SW480 (cell line): ENCODE measurements around the gene TMOD4.
"Not testable (repeated sequence)": the region's sequence is repeated elsewhere in the genome, so short reads cannot be mapped to it uniquely, and the experiment has no call there.

Source experiments
- DNase-seq: peaks from one replicate; pipeline ENCODE4 v3.0.0-alpha.2; 2016; ENCODE audit warnings: low spot score

The TMOD4 gene

DNA sequence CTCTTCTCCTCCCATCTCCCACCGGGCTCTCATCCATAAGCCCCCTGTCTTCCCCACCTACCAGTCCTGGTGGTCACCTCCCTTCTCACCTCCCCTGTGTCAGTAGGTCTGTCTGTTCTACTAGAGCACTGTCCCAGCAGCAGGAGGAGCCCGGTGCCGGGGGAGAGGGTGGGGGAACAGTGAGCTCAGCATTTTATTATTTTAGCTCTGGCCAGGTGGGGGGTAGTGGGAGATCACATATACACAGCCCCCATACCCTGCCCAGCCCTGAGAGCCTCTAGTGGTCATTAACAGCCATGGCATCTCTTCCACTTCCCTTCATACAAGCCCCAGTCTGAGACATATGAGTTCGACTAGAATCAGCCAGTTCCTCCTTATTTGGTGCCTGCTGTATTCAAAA is at the start of gene TMOD4:
Gene TMOD4 (minus strand): TSS at position 119 of the 400 bp plus-strand sequence. CDS start 1,106 bp downstream, outside the sequence.
- DNase-seq, result no peak

DNA sequence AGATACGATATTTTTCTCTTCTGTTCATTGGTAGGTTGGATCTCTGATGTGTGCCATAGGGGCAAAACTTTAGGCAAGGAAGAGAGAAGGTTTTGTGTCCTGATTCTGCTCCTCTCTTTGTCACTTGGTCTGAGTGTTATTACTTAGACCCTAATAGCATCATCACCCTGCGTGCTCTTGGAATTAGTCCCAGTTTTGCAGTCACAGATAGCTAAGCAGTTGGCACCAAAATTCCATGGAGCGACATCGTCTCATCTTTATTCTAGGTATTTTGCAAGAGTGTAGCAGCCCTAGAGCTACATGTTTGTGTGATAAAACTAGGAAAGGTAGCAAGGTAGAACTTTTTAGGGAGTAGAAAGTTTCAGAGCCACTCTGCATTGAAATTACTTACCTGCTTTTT is 46.3 kb upstream of the TMOD4 start:
- DNase-seq, result no peak

DNA sequence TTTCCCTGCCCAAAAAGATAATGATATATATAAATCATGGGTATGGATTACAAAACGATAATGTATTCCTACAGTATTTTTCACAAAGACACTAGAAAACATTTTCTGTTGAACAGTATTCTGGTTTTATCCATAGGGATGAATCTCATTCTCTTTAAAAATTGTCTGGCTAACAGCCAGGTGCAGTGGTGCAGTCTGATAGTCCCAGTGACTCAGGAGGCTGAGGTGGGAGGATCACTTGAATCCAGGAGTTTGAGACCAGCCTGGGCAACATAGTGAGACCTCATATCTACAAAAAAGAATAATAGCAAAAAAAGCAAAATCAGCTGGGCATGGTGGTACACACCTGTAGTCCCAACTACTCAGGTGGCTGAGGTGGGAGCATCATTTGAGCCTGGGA is 45.8 kb upstream of the TMOD4 start:
- DNase-seq, result no peak

DNA sequence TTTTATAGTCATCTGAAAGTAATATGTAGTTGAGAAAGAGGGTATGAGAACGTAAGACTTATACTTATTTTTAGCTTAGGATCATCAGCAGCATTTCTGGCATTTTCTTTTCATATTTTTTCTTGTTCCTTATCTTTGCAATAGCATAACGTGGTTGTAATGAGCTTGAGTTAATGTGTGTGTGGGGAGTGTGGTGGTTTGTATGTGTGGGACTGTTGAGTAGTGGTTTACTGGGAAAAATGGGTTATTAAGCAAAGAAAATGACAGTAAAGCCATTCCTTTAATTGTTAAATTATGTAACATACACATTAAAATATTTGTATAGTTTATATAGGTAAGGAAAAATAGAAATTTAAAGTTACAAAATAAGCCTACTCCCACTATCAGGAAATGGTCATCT is 37.8 kb upstream of the TMOD4 start:
- DNase-seq, result no peak

DNA sequence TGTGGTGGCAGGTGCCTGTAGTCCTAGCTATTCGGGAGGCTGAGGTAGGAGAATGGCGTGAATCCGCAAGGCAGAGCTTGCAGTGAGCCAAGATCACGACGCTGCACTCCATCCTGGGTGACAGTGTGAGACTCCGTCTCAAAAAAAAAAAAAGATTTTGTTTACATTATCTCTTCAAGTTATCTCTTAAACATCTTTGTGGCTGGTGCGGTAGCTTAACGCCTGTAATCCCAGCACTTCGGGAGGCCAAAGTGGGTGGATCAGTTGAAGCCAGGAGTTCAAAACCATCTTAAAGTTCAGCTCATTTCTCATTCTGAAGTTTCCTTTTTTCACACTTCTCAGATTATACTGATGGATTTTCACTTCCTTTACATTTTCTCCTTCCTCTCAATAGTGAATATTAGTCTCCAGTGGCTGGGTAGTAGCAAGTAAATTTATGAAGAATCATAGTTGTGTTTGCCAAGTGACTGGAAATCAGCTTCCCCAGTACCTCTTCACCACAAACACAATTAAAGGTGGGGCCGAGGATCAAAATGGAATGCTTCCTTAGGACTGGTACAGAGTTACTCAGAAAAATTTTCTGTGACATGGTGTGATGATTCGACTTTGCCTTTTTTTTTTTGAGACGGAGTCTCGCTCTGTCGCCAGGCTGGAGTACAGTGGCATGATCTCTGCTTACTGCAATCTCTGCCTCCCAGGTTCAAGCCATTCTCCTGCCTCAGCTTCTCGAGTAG is 36.4 kb upstream of the TMOD4 start:
- DNase-seq, result no peak

DNA sequence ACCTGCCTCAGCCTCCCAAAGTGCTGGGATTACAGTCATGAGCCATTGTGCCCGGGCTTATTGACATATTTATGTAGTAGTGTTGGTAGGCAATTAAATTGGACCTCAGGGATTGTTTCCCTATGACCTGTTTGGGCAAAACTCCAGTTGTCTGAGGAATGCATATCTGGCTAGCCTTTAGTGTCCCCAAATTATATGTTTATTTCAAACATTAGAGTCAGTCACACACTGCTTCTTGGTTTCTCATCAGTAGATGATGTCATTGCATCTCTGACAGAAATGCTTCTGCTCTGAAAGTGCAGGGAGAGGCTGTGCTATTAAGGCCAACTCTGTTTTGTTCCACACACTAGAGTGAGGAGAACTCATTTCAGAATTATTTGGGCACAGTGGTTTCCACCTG is 35.0 kb upstream of the TMOD4 start:
- no peak for DNase-seq

DNA sequence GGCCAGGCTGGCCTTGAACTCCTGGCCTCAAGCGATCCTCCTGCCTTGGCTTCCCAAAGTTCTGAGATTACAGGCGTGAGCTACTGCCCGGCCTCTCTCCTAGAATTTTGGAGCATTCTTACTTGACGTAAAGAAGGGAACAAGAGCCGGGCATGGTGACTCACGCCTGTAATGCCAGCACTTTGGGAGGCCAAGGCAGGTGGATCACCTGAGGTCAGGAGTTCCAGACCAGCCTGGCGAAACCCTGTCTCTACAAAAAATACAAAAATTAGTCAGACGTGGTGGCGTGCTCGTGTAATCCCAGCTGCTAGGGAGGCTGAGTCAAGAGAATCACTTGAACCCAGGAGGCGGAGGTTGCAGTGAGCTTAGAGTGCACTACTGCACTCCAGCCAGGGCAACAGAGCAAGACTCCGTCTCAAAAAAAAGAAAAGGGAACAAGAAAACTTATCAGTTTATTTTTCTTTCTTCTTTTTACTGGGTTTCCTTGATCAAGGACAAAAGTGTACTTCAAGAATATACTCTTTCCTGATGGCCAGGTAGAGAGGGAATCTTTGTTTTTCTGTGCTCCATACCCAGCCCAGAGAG is 29.7 kb upstream of the TMOD4 start:
- not testable (repeated sequence) for DNase-seq

DNA sequence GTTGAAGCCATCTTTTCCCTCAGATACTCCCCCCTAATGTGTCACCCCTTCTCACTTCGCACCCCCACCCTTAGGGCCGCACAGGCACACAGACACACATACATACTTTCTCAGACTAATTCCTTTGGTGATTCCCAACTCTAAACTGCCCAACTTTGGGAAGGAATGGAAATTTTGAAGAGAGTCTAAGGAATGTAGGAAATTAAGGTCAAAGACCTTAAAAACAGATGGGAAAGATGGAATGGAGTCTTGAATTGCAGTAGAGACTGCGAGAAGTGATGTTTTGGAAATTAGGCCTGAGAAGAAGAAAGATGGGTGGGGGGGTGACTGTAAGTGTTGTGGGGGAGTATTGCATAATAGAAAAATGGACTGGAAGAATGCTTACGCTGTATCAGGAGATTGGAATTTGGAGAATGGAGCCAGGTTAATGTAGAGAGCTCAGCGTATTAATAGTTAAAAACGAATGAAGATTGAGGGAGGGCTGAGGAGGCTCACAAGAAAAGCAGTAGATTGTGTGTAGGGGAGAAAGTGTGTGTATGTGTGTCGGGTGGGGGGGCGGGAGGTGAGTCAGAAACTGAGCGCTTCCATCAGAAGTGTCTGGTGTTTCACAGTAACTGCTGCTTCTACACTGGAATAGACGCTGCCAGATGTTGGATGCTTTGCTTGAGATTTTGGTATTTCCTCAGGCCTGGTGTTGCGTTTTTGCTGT is 24.2 kb upstream of the TMOD4 start:
- DNase-seq, result peak; percentile 53

DNA sequence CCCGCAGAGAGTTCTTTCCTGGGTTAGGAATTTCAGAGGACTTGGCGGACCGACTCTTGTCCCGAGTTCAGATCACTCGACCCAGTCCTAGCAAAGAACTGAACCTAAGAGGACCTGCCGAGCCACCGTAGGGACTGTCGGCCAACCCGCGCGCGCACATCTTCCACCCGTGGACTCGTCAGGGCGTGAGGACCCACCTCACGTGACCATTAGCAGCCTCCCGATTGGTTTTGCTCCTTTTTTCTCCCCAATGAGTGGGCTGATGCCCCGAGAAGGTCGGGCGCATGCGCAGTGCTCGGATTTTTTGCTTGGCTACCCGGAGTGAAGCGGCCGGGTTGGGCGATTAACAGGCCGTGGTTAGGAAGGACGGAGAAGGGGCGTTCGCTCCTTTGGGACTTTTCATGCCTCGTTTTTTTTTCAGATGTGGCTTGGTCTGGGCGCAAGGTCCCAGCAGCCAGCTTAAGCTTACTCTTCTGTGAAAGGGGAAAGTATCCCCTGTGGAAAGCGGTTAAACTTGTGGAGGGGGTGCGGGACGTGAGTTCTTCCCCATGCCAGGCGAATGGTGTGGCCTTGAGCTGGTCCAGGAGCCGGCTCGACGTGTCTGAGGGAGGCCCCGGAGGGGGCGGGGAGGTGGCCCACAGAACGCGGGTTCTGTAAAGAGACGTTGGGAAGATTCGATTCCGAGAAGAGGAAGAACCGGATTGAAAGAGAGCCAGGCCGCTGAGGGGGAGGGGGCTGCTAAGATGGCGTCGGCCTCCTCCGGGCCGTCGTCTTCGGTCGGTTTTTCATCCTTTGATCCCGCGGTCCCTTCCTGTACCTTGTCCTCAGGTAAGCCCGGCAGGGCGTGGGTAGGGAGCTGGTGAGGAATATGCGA is 22.7 kb upstream of the TMOD4 start, which contains the start of gene PIP5K1A:
Gene PIP5K1A (plus strand): TSS at position 299 of the 874 bp plus-strand sequence. CDS start 445 bp downstream, at position 744.
- peak; percentile 97 for DNase-seq

DNA sequence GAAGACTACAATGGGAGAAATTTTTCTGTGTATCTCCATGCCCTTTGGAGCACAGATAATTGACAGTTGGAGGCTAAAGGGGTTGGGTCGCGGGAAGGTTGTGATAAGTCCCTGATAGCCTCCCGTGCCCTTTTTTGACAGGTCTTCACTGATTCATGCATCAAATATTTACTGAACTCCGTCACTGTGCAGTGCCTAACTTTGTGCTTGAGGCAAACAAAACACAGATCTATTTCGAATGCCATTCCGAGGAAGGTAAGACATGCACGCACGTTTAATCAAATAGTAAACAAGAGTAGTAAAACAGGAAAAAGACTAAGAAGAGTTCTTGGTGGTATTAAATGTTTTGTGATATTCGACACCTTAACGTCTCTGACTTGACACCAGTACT is 22.1 kb upstream of the TMOD4 start:
- DNase-seq, result peak; percentile 52

DNA sequence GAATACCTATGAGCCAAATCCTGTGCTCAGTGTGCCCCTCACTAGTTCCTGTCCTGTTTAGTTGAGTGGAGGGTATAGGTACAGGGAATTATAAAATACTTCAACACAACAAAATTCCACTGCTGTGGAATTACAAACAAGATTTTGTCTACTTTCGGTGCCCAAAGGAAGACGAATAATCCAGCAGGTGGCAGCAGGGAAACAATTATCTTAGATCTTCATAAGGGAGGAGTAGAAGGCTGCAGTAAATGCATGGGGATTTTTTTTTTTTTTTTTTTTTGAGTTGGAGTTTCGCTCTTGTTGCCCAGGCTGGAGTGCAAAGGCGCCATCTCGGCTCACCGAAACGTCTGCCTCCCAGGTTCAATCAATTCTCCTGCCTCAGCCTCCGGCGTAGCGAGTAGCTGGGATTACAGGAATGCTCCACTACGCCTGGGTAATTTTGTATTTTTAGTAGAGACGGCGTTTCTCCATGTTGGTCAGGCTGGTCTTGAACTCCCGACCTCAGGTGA is 20.6 kb upstream of the TMOD4 start:
- DNase-seq, result peak; percentile 93

DNA sequence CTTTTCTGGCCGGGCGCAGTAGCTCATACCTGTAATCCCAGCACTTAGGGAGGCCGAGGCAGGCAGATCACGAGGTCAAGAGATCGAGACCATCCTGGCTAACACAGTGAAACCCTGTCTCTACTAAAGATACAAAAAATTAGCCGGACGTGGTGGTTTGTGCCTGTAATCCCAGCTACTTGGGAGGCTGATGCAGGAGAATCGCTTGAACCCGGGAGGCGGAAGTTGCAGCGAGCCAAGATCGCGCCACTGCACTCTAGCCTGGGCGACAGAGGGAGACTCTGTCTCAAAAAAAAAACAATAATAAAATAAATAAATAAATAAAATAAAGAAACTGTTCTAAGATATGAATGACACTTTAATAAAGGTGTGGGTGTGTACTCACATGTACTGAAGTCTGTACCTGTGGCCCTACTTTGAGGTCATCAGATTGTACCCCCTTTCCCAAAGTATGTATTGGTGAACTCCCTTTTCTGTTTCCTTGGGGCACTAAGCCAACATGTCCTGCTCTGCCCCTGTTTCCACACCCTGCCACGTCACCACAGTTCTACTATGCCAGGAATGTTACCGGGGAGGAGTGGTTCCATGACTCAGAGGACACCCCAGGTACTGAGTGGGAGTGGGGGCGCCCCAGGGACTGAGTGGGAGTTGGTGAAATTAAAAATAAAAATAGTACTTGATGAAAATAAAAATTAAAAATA is 19.3 kb upstream of the TMOD4 start:
- peak; percentile 93 for DNase-seq

DNA sequence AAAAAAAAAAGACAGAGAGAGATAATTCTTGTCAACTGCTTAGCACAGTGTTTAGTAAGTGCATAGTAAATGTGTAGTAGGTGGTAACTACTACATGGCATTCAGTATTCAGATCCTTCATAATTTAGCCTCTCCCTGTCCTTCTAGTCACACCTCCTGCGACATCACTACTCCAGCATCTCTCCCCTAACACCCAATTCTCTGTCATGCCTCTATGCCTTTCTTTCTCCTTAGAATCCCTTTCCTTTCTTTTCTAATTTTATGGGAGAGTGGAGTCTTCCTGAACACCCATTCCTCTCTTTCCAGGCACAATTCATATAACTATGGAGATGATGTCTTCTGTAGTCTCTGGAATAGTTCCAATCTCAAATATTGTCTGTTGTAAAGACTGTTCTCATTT is 18.1 kb upstream of the TMOD4 start:
- DNase-seq, result no peak

DNA sequence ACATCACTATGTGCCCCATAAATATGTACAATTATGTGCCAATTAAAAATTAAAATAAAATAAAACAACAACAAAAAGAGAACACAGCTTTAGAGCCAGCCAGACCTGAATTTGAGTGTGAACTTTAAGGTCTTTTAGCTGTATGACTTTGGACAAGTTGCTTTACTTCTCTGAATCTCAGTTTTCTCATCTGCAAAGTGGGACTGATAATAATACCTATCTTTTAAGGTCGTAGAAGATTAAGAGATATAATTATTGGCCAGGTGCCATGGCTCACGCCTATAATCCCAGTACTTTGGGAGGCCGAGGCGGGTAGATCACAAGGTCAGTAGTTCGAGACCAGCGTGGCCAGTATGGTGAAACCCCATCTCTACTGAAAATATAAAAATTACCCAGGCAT is 17.5 kb upstream of the TMOD4 start:
- DNase-seq, result no peak

DNA sequence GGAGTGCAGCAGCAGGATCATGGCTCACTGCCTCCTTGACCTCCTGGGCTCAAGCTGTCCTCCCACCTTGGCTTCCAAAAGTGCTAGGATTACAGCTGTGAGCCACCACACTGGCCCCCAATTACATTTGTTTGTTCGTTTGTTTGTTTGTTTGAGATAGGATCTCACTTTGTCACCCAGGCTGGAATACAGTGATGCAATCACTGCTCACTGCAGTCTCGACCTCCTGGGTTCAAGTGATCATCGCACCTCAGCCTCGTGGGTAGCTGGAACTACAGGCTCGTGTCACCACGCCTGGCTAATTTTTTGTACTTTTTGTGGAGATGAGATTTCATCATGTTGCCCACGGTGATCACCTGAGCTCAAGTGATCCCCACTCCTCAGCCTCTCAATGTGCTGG is 16.3 kb upstream of the TMOD4 start:
- no peak for DNase-seq

DNA sequence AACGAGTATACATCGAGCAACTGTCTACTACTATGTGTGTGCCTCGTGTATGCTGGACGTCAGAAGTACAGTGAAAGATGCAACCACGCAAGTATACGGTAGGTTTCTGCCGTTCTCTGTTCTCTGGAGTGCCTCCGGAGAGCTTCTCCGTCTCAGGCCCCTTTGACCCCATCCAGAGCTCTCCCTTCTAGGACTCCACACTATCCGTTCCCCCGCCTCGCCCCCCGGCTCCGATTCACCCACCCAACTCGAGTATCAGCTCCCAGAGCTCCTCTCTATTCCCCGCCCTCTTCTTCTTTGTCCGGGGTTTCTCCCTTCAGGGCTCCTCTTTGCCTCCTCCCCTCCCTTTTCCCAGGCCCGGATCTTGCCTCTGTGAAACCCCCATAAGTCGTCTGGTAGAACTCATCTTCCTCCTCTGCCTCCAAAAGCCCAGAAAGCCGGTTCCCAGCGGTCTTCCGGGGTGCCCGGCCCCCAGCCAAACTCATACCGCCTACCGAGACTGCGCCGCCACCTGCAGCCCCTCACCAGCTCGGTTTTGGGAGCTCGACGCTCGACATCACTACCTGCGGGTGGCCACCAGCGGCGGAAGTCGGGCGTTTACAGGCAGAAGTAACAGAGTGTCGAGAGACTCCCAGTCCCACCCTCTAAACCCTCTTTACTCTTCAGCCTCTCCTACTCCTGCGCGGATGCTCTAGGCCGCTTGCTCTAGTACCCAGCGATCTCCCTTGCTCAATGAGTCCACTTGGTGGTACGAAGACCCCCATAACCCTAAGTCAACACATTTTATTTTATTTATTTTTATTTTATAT is 14.1 kb upstream of the TMOD4 start, which contains the start of gene VPS72:
Gene VPS72 (minus strand): TSS at position 561 of the 809 bp plus-strand sequence. CDS start 76 bp downstream, at position 485.
- peak; percentile 89 for DNase-seq

DNA sequence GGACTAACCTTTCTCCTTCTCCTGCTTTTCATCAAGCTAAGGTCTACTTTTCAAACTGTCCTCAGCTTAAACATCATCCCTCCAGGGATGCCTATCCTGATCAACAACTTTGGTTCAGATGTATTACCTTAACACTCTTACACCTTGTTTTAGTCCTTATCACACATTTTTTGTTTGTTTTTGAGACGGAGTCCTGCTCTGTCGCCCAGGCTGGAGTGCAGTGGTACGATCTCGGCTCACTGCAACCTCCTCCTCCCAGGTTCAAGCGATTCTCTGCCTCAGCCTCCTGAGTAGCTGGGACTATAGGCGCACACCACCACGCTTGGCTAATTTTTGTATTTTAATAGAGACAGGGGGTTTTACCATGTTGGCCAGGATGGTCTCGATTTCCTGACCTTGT is 12.9 kb upstream of the TMOD4 start:
- DNase-seq, result not testable (repeated sequence)

DNA sequence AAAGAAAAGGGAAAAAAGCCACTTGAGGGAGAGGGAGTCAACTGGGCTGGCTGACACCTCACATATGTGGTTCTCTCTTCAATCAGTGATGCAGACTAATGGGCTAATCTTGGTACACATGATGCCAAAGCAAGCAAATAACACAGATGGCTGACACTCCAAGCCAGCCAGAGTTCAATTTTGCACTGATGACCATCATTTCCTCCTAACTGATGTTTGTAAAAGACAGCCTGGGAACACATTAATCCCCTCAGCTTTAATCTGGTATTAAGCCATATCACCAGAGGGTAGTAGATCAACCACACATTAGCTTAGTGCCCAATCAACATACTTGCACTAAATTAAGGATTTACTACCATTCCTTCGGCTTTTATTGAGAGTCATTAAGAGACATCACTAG is 11.4 kb upstream of the TMOD4 start:
- DNase-seq, result no peak

DNA sequence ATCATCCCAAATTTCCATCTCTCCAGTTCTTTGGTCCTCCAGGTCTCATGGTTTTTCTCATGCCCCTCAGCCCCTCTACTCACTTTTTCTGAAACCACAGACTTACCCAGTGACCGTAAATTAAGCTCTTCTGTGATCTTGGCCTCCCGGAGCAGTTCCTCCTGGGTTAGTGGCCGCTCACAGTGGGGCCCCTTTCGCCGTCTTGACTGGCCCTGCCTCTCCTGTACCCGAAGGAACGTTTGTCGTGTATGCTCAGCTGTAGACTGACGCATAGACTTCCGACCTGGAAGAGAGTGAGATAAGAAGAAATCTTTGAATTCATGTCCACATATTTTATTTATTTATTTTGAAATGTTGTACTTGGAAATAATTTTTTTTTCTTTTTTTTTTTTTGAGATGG is 8.4 kb upstream of the TMOD4 start:
- DNase-seq, result no peak

DNA sequence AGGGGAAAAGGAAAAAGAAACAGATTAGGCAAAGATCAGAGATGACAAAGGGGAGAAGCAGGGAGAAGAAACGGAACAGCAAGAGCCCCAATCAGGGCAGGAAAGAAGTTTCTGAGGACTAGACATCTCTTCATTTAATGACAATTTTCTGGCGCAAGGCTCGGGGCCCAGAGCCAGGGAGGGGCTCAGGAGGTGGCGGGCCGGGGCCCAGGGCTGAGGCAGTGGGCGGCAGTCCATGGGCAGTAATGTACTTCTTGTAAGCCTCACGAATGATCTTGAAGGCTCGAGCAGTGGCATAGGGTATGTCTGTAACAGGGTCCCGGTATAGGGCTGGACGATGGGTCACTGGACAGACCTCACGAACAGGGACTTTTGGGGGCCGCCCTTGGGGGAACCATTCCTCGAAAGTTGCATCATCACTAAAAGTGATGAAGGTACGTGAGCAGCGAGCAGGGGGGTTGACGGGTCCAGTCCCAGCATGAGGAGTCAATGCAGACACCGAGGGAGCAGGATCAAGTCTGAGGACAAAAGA is 799 bp upstream of the TMOD4 start:
- DNase-seq, result no peak
